Activated T-helper 1 cell treated with anti-CD3 and anti-CD28 coated beads, Interleukin-2, amount 50 U/mL, for 16 hours (primary cell): ENCODE data around the gene KHSRP.

Experiments used
- DNase-seq, 2 donors: peaks; one replicate each; pipeline ENCODE4 v3.0.0-alpha.2; 2020; ENCODE audit warnings: low read depth in 1 of 2, low spot score in 1 of 2

KHSRP gene, protein sequence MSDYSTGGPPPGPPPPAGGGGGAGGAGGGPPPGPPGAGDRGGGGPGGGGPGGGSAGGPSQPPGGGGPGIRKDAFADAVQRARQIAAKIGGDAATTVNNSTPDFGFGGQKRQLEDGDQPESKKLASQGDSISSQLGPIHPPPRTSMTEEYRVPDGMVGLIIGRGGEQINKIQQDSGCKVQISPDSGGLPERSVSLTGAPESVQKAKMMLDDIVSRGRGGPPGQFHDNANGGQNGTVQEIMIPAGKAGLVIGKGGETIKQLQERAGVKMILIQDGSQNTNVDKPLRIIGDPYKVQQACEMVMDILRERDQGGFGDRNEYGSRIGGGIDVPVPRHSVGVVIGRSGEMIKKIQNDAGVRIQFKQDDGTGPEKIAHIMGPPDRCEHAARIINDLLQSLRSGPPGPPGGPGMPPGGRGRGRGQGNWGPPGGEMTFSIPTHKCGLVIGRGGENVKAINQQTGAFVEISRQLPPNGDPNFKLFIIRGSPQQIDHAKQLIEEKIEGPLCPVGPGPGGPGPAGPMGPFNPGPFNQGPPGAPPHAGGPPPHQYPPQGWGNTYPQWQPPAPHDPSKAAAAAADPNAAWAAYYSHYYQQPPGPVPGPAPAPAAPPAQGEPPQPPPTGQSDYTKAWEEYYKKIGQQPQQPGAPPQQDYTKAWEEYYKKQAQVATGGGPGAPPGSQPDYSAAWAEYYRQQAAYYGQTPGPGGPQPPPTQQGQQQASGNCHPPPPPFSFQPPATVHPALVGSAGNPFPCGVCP

GRCh38 chr19:6424195-6424938 is at the start of gene KHSRP:
KHSRP (minus strand) TSS chr19:6424811; CDS start chr19:6424701, 110 bp downstream.
- DNase-seq: peak in 1 of 2 donors; percentile 34

DNA sequence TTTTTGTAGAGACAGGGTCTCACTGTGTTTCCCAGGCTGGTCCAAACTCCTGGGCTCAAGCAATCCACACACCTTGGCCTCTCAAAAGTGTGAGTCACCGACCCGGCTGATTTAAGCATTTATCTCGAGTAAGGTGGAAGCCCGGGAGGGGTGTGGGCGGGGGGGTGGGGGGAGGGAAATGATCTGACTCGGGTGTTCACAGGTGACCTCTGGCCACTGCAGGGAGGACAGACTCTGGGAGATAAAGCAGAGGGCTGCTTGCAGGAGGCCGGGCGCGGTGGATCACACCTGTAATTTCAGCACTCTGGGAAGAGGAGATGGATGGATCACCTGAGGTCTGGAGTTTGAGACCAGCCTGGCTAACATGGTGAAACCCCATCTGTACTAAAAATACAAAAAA is 49.0 kb upstream of the KHSRP start:
- no peak for DNase-seq

GRCh38 chr19:6472713-6473112 is 48.1 kb upstream of the KHSRP start:
- DNase-seq: no peak

DNA sequence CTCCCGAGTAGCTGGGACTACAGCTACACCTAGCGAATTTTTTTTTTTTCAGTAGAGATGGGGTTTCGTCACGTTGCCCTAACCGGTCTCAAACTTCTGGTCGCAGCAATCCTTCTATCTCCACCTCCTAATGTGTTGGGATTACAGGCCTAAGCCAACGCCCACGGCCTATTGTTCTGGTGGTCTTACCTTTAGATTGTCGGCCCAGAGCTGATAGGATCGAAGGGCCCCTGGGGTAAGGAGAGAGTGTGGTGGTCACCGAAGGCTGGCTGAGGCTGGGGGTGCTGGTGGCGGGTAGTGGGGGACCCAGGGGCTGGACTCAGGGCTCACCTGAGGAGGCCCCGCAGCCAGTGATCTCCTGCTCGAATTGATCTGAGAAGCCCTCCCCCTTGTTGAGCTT is 46.5 kb upstream of the KHSRP start:
- no peak for DNase-seq

GRCh38 chr19:6470173-6470572 is 45.6 kb upstream of the KHSRP start:
- no peak for DNase-seq

GRCh38 chr19:6467384-6467783 is 42.8 kb upstream of the KHSRP start:
- DNase-seq: no peak

- DNase-seq: no peak
These were observed 42.1 kb upstream of the KHSRP start for GRCh38 chr19:6466526-6467248.

GRCh38 chr19:6465663-6466062 is 41.1 kb upstream of the KHSRP start:
- DNase-seq: no peak

- no peak for DNase-seq
These were observed 40.4 kb upstream of the KHSRP start for GRCh38 chr19:6465006-6465405.

DNA sequence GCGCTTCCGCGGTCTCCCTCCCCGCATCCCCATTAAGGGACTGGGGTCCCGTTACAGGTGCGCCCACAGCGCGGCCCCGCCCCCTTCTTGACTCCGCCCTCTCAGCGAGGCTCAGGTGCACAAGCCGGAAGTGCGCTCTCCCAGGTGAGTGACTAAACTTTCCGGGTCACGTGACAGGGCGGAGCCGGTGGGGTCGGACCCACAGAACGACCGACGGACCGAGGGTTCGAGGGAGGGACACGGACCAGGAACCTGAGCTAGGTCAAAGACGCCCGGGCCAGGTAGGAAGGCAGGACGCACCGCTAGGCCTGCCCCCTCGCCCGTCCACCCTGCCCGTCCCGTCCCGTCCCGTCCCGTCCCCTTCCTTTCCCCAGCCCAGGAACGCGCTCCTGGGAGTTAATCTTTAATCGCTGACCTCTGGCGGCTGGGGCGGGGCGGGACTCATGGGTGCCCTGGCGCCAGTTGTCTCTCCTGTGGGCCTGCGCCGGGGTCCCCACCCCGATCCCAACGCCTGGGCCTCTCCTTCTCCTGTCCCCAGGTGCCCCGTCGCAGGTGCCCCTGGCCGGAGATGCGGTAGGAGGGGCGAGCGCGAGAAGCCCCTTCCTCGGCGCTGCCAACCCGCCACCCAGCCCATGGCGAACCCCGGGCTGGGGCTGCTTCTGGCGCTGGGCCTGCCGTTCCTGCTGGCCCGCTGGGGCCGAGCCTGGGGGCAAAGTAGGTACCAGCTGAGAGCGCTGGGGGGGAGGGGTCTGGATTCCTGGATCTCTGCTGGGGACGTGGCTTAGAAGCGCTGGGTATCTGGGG is 39.7 kb upstream of the KHSRP start, which contains the start of gene CRB3:
Gene CRB3 (plus strand): TSS at position 202 of the 804 bp plus-strand sequence. CDS start 431 bp downstream, at position 633.
- DNase-seq: peak in 1 of 2 donors; percentile 43

DNA sequence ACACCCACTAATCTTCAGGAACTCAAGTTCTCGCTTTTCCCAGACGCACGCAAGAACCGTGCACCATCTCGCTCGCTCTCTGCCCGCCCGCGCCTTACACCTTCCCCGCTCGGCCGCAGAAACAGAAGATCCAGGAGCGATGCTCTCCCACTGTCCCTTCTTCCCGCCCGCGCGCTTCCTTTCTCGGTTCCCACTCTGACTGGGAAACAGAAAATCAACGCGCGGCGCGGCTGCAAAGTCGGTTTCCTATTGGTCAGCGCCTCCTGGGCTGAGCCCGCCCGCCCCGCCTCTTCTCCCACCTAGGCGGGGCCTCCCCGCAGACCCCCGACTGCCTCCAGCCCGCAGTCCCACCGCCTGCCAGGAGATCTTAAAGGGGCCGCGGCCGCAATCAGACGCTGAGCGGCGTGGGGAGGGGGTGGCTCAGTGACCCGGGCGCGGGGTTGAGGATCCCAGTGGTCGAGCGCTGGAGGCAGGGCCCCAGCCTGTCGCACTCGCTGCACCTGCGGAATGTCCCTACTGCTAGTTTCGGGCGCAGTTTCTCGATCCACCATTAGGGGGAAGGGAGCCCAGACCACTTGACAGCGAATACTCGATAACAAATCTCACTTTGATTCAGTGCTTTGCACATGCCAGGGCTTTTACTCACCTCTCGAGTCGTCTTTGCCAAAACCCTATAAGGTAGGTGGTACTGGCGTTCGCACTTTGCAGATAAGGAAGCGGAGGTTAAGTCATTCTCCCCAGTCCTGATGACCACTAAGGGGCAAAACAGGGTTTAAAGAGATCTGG is 35.7 kb upstream of the KHSRP start:
- peak; percentile 93 to 95 for DNase-seq

- DNase-seq: peak; percentile 28 to 34
These were observed 34.9 kb upstream of the KHSRP start, which contains the start of gene SLC25A23 for GRCh38 chr19:6459262-6460098. SLC25A23 (minus strand) TSS chr19:6459792; CDS start chr19:6459628, 164 bp downstream.

- DNase-seq: no peak
These were observed 34.2 kb upstream of the KHSRP start for GRCh38 chr19:6458695-6459261.

GRCh38 chr19:6457958-6458694 is 33.5 kb upstream of the KHSRP start:
- DNase-seq: no peak

DNA sequence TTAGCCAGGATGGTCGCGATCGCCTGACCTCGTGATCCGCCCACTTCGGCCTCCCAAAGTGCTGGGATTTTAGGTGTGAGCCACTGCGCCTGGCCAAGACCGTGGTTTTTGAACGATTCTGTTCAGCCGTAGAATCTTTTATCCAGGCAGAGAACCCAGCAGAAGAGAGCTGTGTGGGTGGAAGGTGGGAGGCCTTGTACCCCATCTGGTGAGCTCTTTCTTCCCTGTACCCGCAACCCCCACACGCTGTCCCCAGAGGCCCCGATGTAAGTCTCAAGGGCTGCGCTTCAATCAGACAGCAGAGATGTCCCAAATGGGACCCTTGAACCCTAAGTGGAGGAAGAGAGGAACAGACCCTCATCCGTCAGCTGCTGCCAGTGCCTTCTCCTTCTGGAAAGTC is 31.3 kb upstream of the KHSRP start:
- no peak for DNase-seq

- DNase-seq: no peak
These were observed 29.4 kb upstream of the KHSRP start for GRCh38 chr19:6453951-6454565.

GRCh38 chr19:6452899-6453298 is 28.3 kb upstream of the KHSRP start:
- no peak for DNase-seq
